GM12874 (cell line): ENCODE data around the gene ENOX1.

Source experiments
- TF ChIP-seq, protein P1 (sequence below): IDR thresholded peaks from 2 replicates; pipeline ENCODE4 v1.5.1; 2011; ENCODE audit warnings: low read depth, mild to moderate bottlenecking, control low read depth, low read length, moderate library complexity; ENCODE audit not compliant: insufficient read depth

ENOX1 gene

DNA sequence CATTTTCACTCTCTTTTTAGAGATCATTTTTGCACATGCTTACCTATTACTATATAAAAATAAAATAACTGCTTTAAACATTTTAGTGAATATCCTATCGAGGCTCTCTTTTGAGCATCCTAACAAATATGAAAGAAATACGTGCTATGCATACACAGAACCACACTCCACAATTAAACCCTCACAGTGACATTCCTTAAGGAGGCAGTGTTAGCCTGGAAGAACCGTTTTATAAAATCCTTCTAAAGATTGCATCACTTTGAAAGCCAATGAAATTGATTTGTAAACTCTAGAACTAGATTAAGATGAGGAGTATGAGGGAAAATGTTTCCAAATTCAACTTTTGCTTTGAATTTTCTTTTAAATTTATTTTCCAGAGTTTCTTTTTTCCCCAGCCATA is 11.1 kb upstream of the ENOX1 start:
- TF ChIP-seq, protein P1, sequence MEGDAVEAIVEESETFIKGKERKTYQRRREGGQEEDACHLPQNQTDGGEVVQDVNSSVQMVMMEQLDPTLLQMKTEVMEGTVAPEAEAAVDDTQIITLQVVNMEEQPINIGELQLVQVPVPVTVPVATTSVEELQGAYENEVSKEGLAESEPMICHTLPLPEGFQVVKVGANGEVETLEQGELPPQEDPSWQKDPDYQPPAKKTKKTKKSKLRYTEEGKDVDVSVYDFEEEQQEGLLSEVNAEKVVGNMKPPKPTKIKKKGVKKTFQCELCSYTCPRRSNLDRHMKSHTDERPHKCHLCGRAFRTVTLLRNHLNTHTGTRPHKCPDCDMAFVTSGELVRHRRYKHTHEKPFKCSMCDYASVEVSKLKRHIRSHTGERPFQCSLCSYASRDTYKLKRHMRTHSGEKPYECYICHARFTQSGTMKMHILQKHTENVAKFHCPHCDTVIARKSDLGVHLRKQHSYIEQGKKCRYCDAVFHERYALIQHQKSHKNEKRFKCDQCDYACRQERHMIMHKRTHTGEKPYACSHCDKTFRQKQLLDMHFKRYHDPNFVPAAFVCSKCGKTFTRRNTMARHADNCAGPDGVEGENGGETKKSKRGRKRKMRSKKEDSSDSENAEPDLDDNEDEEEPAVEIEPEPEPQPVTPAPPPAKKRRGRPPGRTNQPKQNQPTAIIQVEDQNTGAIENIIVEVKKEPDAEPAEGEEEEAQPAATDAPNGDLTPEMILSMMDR: no peak

DNA sequence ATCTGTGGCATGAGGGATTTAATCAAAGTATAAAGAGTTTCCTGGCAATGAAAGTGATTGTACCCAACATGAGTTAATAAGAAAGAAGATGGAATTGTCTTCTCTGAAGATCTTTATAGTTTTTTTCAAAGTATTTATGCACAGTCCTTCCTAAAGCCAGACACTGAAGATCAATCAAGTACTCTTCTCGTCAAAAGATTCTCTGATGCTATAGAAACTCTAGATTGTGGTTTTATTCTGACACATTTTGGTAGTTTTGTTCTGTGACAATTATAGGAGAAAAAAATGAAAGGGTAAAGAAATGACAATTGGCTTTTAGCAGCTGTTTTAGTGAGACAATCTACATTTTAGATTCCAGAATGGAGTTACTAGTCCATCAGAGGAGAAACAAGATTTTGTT is 10.4 kb upstream of the ENOX1 start:
- TF ChIP-seq, protein P1: no peak

DNA sequence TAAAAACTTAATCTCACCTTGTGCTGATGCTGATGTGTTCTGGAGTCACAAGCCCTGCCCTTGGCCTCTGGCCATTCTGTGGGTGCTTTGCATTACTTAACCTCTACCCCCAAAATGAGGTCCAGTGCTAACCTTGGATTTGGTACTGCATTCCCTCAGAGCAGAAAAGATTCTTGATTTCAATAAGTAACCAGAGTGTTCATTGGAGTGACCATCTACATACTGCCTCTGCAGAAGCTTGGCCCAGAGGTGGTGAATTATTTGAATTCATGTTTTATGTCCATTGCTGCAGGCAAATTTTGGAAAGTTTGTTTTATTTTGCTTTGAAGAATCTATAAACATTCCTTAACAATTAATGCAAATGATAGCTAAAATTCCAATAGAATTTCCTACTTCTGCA is 7.6 kb upstream of the ENOX1 start:
- TF ChIP-seq, protein P1: no peak

DNA sequence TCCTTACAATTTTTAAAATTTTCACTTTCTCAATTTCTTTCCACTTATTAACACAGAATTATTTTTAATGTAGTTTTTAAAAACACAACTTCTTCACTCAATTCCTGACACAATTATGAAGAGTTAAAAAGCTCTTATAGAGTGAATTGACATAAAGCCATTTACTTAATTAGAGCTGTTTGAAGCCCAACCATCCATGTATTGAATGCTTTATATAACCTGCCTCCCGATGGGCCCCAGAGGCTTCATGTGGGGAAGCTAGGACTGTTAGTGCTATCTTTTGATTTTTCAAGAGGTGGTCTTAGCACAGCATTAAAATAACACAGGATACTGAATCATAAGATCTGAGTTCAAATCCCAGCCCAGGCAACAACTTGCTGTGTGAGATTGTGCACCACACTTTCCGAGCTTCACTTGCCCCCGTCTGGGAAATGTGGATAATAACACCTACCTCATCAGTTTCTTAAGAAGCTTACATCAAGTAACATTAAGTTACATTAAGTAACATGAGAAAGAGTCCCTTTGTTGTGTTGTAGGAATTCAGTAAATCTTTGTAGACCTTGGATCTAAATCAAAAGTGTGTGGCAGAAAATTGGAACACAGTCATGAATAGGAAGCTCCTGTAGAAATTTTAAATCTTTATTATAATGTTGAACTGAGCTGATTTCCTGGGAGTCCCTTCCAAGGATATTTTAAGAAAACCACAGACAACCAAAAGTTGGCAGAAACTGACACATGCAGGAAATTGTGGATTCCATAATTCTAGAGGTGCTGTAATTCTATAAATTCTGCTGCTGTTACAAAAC is 5.5 kb upstream of the ENOX1 start:
- TF ChIP-seq, protein P1: no peak

DNA sequence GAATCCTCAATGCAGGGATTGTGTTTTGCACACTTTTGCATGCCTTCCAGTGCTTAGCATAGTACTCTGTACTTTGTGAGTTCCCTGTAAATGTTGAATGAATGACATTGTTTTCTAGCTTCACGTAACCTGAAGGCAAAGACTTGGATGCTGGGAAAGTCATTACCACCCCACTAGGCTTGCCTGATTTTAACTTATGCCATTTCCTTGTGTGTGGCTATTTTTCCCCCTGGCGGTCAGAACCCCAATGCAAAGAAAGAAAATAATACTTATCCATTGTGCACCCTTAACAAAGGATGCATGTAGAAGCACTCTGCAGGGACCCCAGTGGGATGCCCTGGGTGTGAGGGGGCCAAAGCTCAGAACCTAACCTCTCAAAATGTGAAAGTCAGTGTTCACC is 1.2 kb upstream of the ENOX1 start:
- TF ChIP-seq, protein P1: no peak; the same call in 1 of the 2 replicates

DNA sequence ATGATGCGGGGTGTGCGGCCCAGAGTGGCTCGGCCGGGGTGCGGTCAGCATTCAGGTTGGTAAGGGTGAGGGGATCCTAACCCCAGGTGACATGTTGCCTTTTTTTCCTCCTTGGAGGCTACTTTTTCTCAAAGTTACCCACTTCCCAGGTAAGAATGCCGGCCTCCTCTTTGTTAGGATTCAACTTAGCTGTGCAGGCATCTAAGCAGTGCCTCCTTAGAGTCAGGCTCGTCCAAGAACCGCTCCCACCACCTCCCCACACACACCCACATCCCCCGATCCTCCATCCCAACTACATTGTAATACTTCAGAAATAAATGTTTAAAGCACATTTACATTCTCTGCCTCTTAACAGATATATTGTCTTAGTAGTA is 733 bp upstream of the ENOX1 start:
- TF ChIP-seq, protein P1: no peak

DNA sequence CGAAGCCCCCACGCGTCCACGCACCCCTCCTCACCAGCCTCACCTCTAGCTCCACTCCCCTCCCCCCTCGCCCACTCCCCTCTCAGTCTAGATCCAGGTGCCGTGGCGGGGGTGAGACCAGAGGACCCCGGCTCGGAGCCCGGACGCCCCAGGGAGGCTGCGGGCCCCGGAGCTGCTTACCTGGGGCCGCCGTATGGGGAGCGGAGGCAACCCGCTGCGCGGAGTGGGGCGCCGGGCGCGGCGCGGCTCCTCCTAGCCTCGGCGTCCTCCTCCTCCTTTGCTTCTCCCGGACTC is 353 bp downstream of the ENOX1 start:
- TF ChIP-seq, protein P1: no peak
